HG03159 (cell line): ENCODE measurements around the gene MBTPS1.

ENCODE experiments used
- ATAC-seq: cut with Tn5 transposase; IDR thresholded peaks from one replicate; pipeline ENCODE4 v1.9.1; 2021; ENCODE audit warnings: mild to moderate bottlenecking, moderate library complexity; ENCODE audit not compliant: unreplicated experiment

Gene MBTPS1

GRCh38 chr16:84014570-84015327 is 102.0 kb downstream of the MBTPS1 start:
- no peak for ATAC-seq

GRCh38 chr16:84013787-84014569 is 102.8 kb downstream of the MBTPS1 start:
- ATAC-seq = peak; percentile 90

- no peak for ATAC-seq
These were observed 107.5 kb downstream of the MBTPS1 start for GRCh38 chr16:84009282-84009681.

GRCh38 chr16:84007965-84008364 is 108.8 kb downstream of the MBTPS1 start:
- ATAC-seq = no peak

- ATAC-seq = no peak
These were observed 109.2 kb downstream of the MBTPS1 start for GRCh38 chr16:84007520-84007919.

GRCh38 chr16:84005391-84005790 is 111.4 kb downstream of the MBTPS1 start:
- no peak for ATAC-seq

GRCh38 chr16:84004442-84004841 is 112.3 kb downstream of the MBTPS1 start:
- no peak for ATAC-seq
